NCI-H1436 treated with DMSO at 0.1 percent for 48 hours (cell line): ENCODE results near the gene PALMD.

Experiments used
- DNase-seq: peaks from one replicate; lab custom pipeline; 2025; lab: John Stamatoyannopoulos, UW

Gene PALMD

DNA sequence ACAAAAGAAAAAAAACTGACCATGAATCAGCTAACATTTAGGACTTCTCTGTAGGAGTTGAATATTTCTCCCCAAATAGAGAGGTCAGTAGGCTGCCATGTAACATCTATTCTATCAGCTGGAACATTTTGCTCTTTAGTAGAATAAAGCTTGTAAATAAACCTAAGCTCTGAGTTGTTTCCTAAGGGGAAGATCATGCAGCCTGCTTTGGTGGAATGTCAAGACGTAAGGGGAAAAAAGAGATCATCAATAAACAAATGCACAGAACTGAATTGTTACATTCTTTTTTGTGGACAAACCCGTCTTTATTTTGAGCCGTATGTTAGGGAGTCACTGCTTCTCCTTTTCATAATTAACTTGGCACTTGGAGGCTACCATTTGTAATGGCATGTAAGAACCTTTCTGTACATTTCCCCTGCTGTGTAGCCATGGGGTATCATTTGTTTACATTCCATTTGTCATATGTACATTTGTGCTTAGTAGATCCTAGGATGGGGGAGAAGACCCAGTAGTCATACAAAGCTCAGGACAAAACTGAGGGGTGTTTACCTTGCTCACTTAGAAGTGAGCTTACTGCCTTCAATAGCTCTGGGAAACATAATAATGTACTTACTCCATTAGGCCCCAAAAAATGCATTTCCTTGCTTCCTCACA is 10.8 kb upstream of the PALMD start:
- no peak for DNase-seq

GRCh38 chr1:99635664-99636063 is 10.2 kb upstream of the PALMD start:
- no peak for DNase-seq

DNA sequence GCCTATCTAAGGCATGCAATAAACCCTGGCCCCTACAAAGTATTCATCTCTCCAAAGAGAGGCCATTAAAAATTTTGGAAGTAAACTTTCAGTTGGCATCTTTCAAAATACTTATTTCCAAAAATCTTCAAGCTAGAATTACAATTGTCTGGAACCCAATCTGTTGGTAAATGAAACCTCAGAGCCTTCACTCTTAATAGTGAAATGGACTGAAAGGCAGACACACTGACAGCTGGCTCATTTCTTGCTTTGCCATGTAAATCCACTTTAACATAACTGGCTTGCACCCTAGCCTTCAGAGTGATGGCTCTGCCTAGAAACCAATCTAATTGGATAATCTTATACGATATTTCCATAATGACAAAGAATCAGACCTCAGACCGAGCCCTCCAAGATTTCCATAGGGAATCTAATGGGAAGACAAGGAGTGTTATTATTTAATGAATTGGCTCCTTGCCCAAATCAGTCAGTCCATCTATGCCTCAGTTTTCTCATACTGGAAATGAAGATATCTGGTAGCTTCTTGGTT is 9.2 kb upstream of the PALMD start:
- no peak for DNase-seq

DNA sequence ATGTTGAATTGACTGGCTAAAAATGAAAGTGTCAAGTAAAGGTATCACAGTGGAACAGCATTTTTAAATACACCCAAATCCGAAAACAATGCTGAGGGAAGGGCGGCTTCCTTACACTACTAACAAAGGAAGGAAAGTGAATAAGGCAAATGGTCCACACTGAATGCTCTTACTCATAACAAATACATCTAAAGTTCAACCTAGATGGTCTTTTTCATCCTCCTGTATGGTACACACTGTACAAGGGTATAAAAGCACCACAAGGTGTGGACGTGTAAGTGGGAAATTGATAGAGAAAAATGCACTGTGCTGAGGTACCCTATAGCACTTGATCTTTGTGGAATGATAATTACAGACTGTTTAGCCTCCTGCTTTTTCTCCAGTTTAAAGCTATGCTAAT is 7.1 kb upstream of the PALMD start:
- no peak for DNase-seq

DNA sequence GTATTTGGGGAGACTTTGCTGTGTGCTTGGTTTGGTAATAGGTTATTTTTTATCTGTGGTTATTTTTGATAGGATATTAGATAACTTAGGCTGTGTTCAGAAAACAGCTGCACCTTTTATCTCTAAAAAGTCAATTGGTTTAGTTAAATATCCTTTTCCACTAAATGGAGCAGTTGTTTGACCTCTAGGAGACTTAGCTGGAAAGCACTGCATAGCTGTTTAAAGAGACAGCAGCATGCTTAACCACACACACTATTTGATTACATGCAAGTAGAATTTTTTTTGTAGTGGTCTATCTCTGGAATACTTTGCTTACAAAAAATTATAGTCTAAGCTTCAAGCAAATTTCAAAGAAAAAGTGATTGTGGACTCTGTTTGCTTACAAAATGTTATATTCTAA is 6.5 kb upstream of the PALMD start:
- no peak for DNase-seq

GRCh38 chr1:99639945-99640344 is 6.0 kb upstream of the PALMD start:
- DNase-seq: no peak

- DNase-seq: no peak
Observed at GRCh38 chr1:99640672-99641071, 5.2 kb upstream of the PALMD start.

GRCh38 chr1:99641558-99641957 is 4.4 kb upstream of the PALMD start:
- DNase-seq: no peak

DNA sequence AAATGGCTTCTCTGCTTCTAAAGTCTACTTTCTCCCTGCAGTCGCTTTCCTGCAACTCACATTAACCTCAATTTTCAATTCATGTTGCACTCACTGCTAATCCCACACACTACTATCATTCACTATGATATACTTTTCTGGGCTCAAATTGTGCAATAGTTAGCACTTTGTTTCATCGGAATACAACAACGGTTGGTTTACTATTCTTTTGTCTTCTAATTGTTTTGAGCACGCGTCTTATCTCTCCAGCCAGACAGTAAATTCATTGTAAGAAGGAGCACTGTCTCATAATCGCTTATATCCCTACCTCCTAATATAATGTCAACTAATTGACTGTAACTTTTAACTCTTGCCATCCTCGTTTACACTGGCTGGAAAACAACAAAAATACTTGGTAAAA is 3.9 kb upstream of the PALMD start:
- DNase-seq: no peak

DNA sequence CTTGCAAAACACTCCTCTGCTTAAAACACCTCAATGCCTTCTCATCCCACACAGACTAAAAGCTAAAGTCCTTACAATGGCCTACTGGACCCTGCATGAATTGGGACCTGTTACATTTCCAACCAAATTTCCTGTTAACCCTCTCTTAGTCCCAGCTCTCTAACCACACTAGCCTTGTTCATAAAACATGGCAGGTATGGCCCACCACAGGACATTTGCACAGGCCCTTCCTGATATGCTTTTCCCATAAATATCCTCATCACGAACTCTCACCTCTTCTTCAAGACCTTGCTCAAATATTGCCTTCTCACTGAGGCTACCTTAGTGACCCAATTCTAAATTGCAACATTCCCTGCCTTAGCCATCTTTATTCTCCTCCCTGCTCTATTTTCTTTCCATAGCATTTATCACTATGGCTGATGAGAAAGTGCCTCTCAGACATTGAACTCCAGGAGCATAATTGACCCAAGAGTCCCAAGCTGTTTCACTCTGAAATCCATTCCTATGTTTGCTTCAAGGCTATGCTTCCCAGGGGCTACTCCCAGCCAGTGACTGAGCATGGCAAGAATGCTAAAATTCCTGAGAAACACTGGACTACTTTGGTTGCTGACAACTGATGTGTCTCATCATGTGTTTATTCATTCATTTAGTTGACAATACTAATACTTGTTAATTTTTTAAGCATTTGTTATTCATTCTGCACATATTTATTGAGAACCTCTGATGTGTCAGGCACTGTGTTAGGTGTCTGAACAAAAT is 2.7 kb upstream of the PALMD start:
- DNase-seq: no peak

GRCh38 chr1:99644279-99645004 is 1.5 kb upstream of the PALMD start:
- no peak for DNase-seq

DNA sequence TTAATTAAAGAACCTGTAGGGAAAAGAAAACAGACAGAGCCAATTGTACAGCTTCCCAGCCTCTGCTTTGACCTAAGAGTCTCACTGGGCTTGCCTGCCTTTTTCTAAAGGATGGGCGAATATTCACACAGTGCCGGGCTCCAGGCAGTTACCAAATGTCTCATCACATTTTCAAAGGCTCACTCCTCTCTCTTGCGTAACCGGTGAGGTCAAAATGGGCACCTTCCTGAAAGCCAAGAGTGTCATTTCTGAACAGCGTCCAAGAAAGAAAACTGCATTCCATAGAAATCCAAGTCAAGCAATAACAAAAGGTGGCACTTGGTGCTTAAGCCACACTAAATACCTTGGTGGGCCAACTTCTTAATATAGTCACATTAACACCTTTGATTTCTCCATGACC is 710 bp upstream of the PALMD start:
- DNase-seq: no peak

GRCh38 chr1:99646868-99647267 is 955 bp downstream of the PALMD start:
- no peak for DNase-seq

- no peak for DNase-seq
Observed at GRCh38 chr1:99647490-99647889, 1.6 kb downstream of the PALMD start.

DNA sequence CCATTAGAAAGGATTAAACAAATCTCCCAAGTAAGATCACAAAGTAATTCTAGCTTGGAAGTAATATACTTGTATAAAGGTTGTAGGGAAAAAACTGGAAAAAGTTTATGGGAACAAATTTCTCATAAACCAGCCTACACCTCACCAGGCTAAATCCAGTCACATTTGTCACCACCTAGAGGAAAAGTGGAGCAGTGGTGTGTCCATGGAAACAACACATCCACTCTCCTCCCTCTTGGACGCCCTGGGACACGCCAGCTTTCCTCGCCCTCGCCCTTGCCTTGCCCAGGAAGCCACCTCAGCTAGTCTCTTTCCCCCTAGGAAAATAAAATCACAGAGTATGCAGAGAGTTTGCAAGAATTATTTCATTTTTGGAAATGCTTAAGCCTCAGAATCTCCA is 2.2 kb downstream of the PALMD start:
- no peak for DNase-seq

DNA sequence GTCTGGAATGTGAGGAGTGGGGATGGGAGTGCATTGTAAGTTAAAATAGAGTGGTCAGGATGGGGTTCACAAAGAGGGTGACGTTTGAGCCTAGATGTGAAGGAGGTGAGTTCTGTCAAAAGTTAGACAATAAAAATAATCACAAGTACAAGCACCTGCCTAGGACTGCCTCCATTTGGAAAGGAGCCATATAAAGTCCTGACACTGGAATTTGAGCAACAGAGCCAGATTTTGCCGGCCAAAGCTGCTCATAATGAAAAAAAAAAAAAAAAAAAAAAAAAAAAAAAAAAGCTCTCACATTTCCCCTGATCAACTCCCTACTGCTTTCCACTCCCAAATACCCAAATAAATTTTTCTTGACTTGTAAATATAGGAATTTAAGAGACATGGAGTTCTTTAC is 4.1 kb downstream of the PALMD start:
- no peak for DNase-seq

DNA sequence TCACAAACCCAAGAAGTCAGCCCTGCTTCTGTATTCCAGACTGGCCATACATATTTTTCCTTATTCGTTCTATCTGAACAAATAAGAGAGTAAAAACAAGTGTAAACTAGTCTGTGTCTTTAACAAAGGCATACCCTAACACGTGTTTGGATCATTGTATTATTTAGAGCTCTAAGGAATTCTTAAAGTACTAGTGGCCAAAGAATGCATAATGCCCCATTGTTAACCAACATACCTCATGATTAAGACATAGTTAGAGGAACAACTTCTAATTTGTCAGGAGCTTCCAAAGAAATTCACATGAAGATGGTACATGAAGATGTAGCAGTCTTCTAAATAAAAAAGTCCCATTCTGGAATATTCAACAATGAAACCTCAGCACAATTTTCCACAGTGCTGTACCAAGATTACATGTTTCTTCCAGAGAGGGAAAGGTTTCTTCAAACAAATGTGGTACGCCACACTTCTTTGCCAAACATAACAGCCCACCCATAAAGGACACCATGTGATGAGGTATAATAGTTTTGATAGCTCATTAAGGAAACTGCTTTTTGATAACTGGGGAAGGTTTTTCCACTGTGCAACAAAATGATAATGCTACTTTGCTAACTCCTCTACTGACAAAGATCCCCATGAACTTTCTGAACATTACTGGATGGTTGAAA is 5.0 kb downstream of the PALMD start:
- no peak for DNase-seq

GRCh38 chr1:99652881-99653281 is 7.0 kb downstream of the PALMD start:
- no peak for DNase-seq

- DNase-seq: no peak
Observed at GRCh38 chr1:99655376-99655775, 9.5 kb downstream of the PALMD start.

DNA sequence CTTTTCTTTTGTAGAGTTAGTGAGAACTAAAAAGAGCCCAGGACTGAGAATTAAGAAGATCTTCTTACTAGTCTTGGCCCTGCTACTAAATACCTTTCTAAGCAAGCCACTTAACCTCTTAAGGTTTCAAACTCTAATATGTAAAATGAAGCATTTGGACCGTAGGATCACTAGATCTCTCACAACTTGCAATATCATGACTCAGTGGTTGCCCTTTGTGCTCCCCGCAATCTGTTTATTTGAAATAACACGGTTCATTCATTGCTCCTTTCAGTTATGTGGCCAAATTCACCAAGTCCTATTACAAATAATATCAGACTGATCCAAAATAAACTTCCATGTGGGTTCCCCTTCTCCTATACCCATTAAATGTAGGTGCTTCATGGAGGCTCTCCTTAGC is 10.8 kb downstream of the PALMD start:
- no peak for DNase-seq

GRCh38 chr1:99657213-99658030 is 11.5 kb downstream of the PALMD start:
- no peak for DNase-seq

DNA sequence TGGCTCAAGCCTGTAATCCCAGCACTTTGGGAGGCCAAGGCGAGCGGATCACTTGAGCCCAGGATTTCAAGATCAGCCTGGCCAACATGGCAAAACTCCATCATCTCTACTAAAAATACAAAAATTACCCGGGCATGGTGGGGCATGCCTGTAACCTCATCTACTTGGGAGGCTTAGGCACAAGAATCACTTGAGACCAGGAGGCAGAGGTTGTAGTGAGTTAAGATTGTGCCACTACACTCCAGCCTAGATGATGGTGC is 12.0 kb downstream of the PALMD start:
- DNase-seq: no peak
